ENCODE results near the gene PTGDR2.

The PTGDR2 gene

GRCh38 chr11:60852117-60852981 is 3.4 kb downstream of the PTGDR2 start:
- TF ChIP-seq YY1 (IDR thresholded peaks at IDR 0.05; ENCODE audit: low read depth) (no peak), NFIC (IDR thresholded peaks at IDR 0.05) (no peak), CEBPB (IDR thresholded peaks at IDR 0.05) (no peak), TEAD4 (IDR thresholded peaks at IDR 0.05) (no peak), TCF12 (IDR thresholded peaks at IDR 0.05; ENCODE audit: low read depth) (no peak), ZBTB7A (IDR thresholded peaks at IDR 0.05; ENCODE audit: low read depth) (no peak), FOXM1 (IDR thresholded peaks at IDR 0.05; ENCODE audit: borderline replicate concordance, low read depth) (no peak), CREB1 (IDR thresholded peaks at IDR 0.05; ENCODE audit: low read depth) (no peak), MAX (IDR thresholded peaks at IDR 0.05) (no peak), REST (IDR thresholded peaks at IDR 0.05; ENCODE audit: low read depth) (no peak), USF1 (IDR thresholded peaks at IDR 0.05) (no peak), EP300 (IDR thresholded peaks at IDR 0.05; ENCODE audit: borderline replicate concordance) (no peak), TAF1 (IDR thresholded peaks at IDR 0.05; ENCODE audit: low read depth) (no peak)

GRCh38 chr11:60851327-60852104 is 4.2 kb downstream of the PTGDR2 start:
- TF ChIP-seq TCF12 (IDR thresholded peaks at IDR 0.05; ENCODE audit: low read depth) (no peak), CREB1 (IDR thresholded peaks at IDR 0.05; ENCODE audit: low read depth) (no peak)

- TF ChIP-seq CREB1 (IDR thresholded peaks at IDR 0.05; ENCODE audit: low read depth) (no peak), YY1 (IDR thresholded peaks at IDR 0.05; ENCODE audit: low read depth) (no peak), REST (IDR thresholded peaks at IDR 0.05; ENCODE audit: low read depth) (no peak)
Measured at GRCh38 chr11:60849641-60850520, 5.9 kb downstream of the PTGDR2 start.

- TF ChIP-seq USF1 (IDR thresholded peaks at IDR 0.05) (no peak), REST (IDR thresholded peaks at IDR 0.05; ENCODE audit: low read depth) (no peak), TEAD4 (IDR thresholded peaks at IDR 0.05) (no peak)
Measured at GRCh38 chr11:60848714-60849151, 7.0 kb downstream of the PTGDR2 start.
